ENCODE data around the gene AAK1.

- TF ChIP-seq POLR2AphosphoS5 (IDR thresholded peaks at IDR 0.05): no peak
- TF ChIP-seq, protein P1, sequence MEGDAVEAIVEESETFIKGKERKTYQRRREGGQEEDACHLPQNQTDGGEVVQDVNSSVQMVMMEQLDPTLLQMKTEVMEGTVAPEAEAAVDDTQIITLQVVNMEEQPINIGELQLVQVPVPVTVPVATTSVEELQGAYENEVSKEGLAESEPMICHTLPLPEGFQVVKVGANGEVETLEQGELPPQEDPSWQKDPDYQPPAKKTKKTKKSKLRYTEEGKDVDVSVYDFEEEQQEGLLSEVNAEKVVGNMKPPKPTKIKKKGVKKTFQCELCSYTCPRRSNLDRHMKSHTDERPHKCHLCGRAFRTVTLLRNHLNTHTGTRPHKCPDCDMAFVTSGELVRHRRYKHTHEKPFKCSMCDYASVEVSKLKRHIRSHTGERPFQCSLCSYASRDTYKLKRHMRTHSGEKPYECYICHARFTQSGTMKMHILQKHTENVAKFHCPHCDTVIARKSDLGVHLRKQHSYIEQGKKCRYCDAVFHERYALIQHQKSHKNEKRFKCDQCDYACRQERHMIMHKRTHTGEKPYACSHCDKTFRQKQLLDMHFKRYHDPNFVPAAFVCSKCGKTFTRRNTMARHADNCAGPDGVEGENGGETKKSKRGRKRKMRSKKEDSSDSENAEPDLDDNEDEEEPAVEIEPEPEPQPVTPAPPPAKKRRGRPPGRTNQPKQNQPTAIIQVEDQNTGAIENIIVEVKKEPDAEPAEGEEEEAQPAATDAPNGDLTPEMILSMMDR (IDR thresholded peaks at IDR 0.05): no peak
Observed at GRCh38 chr2:69572641-69573040, 70.9 kb downstream of the AAK1 start.
